NCI-H460 (cell line): ENCODE data around the gene NAV2. TPM values are rescaled to one million over a fixed set of nuclear protein-coding genes. Genes with fewer than 3 reads are reported as not detected.

Experiments
- DNase-seq: peaks from one replicate; pipeline ENCODE4 v3.0.0-alpha.2; 2016; ENCODE audit warnings: low read depth; ENCODE audit errors: extremely low read depth
- total RNA-seq: library from RNA; depleted of rRNA; stranded (reverse); fragments of >200 nt; shearing (Covaris generic); gene quantifications from 2 replicates; pipeline ENCODE4 v1.2.3, GENCODE V29; 2014

Gene NAV2
- total RNA-seq, 1 experiment from 2014 or later = 15.6 TPM

GRCh38 chr11:20008871-20009644 lies 296.4 kb downstream of the NAV2 start:
- DNase-seq = no peak

GRCh38 chr11:20010156-20010850 lies 297.7 kb downstream of the NAV2 start:
- no peak for DNase-seq

GRCh38 chr11:20010851-20011225 lies 298.2 kb downstream of the NAV2 start:
- DNase-seq = no peak

- no peak for DNase-seq
Observed at GRCh38 chr11:20011307-20011951, 298.8 kb downstream of the NAV2 start.

GRCh38 chr11:20013346-20014066 lies 300.9 kb downstream of the NAV2 start:
- no peak for DNase-seq

GRCh38 chr11:20014067-20014402 lies 301.4 kb downstream of the NAV2 start:
- DNase-seq = no peak

GRCh38 chr11:20015101-20015500 lies 302.5 kb downstream of the NAV2 start:
- DNase-seq = no peak

GRCh38 chr11:20015529-20016427 lies 303.1 kb downstream of the NAV2 start:
- DNase-seq = no peak

GRCh38 chr11:20016526-20016925 lies 303.9 kb downstream of the NAV2 start:
- no peak for DNase-seq

GRCh38 chr11:20017320-20017719 lies 304.7 kb downstream of the NAV2 start:
- peak; percentile 62 for DNase-seq

GRCh38 chr11:20020198-20020597 lies 307.6 kb downstream of the NAV2 start:
- no peak for DNase-seq

- DNase-seq = no peak
Observed at GRCh38 chr11:20020716-20021115, 308.1 kb downstream of the NAV2 start.

- DNase-seq = no peak
Observed at GRCh38 chr11:20021212-20021611, 308.6 kb downstream of the NAV2 start.

- no peak for DNase-seq
Observed at GRCh38 chr11:20021771-20022362, 309.2 kb downstream of the NAV2 start.

- peak; percentile 56 for DNase-seq
Observed at GRCh38 chr11:20022363-20023081, 309.9 kb downstream of the NAV2 start.

- no peak for DNase-seq
Observed at GRCh38 chr11:20023082-20023426, 310.4 kb downstream of the NAV2 start.

- no peak for DNase-seq
Observed at GRCh38 chr11:20024172-20024935, 311.7 kb downstream of the NAV2 start.

GRCh38 chr11:20025332-20025840 lies 312.7 kb downstream of the NAV2 start:
- DNase-seq = no peak
